ENCODE results near the gene FRS2. TPM values are rescaled to one million over a fixed set of nuclear protein-coding genes. Genes with fewer than 3 reads are reported as not detected.

Gene FRS2
- total and polyA plus RNA-seq, 4 donors: 5.0 to 44.5 (median 24.2) TPM

- intact Hi-C loops (cut with DNase I): no loop called here
These were observed 10.9 kb downstream of the FRS2 start for GRCh38 chr12:69481133-69481532.

GRCh38 chr12:69483700-69484099, 13.5 kb downstream of the FRS2 start:
- Histone ChIP-seq H3K36me3 (ENCODE audit: control insufficient read depth in 1 of 2, insufficient read depth in 2 of 2, low read length in 1 of 2) (peaks cover 0 to 3% of the 10 kb centered on the region in 2 donors), H3K9me3 (ENCODE audit: control insufficient read depth, low read length) (no peaks in the 10 kb centered on the region), H3K4me3 (ENCODE audit: low read length in 2 of 2) (no peak overlapping the region), H3K4me1 (ENCODE audit: control insufficient read depth in 1 of 2, insufficient read depth in 2 of 2, low read length in 2 of 2) (peaks cover 2 to 3% of the 10 kb centered on the region in 2 donors), H3K27me3 (ENCODE audit: control insufficient read depth in 1 of 2, insufficient read depth in 2 of 2, low read length in 1 of 2) (no peaks in the 10 kb centered on the region), H3K27ac (ENCODE audit: low read depth in 1 of 2, low read length in 2 of 2) (no peak overlapping the region)
- 96 to 100% methylated on average over 1 of the region's 1 CpG for WGBS, 2 donors
- intact Hi-C loops (cut with DNase I): no loop called here
- no peak for ATAC-seq (ENCODE audit: low FRiP score)
- DNase-seq: no peak

More at GRCh38 chr12:69481133-69481532, 10.9 kb downstream of the FRS2 start:
- DNase-seq (no peak), ATAC-seq (ENCODE audit: low FRiP score) (no peak)
- Histone ChIP-seq H3K9me3 (ENCODE audit: control insufficient read depth, low read length) (no peaks in the 10 kb centered on the region), H3K36me3 (ENCODE audit: control insufficient read depth in 1 of 2, insufficient read depth in 2 of 2, low read length in 1 of 2) (no peaks in the 10 kb centered on the region), H3K4me1 (ENCODE audit: control insufficient read depth in 1 of 2, insufficient read depth in 2 of 2, low read length in 2 of 2) (peaks cover 2 to 3% of the 10 kb centered on the region in 2 donors), H3K4me3 (ENCODE audit: low read length in 2 of 2) (no peak overlapping the region), H3K27me3 (ENCODE audit: control insufficient read depth in 1 of 2, insufficient read depth in 2 of 2, low read length in 1 of 2) (no peaks in the 10 kb centered on the region), H3K27ac (ENCODE audit: low read depth in 1 of 2, low read length in 2 of 2) (no peak overlapping the region)

- peaks cover 2 to 3% of the 10 kb centered on the region in 2 donors for H3K4me1 ChIP-seq (ENCODE audit: control insufficient read depth in 1 of 2, insufficient read depth in 2 of 2, low read length in 2 of 2)
- no peak for ATAC-seq (ENCODE audit: low FRiP score)
- H3K4me3 ChIP-seq (ENCODE audit: low read length in 2 of 2): no peak overlapping the region
- intact Hi-C loops (cut with DNase I): no loop called here
- peaks cover 0 to 3% of the 10 kb centered on the region in 2 donors for H3K36me3 ChIP-seq (ENCODE audit: control insufficient read depth in 1 of 2, insufficient read depth in 2 of 2, low read length in 1 of 2)
- WGBS, 2 donors: 0 to 6% methylated on average over 2 of the region's 2 CpGs
- H3K27me3 ChIP-seq (ENCODE audit: control insufficient read depth in 1 of 2, insufficient read depth in 2 of 2, low read length in 1 of 2): no peaks in the 10 kb centered on the region
- H3K9me3 ChIP-seq (ENCODE audit: control insufficient read depth, low read length): no peaks in the 10 kb centered on the region
- H3K27ac ChIP-seq (ENCODE audit: low read depth in 1 of 2, low read length in 2 of 2): no peak overlapping the region
- no peak for DNase-seq
These were observed 14.2 kb downstream of the FRS2 start for GRCh38 chr12:69484428-69484827.

- 94 to 95% methylated on average over 14 of the region's 14 CpGs for WGBS, 2 donors
- intact Hi-C loops (cut with DNase I): no loop called here
- H3K27ac ChIP-seq (ENCODE audit: low read depth in 1 of 2, low read length in 2 of 2): no peak overlapping the region
- no peaks in the 10 kb centered on the region for H3K4me1 ChIP-seq (ENCODE audit: control insufficient read depth in 1 of 2, insufficient read depth in 2 of 2, low read length in 2 of 2)
- DNase-seq: no peak
- peaks cover 0 to 3% of the 10 kb centered on the region in 2 donors for H3K36me3 ChIP-seq (ENCODE audit: control insufficient read depth in 1 of 2, insufficient read depth in 2 of 2, low read length in 1 of 2)
- no peaks in the 10 kb centered on the region for H3K9me3 ChIP-seq (ENCODE audit: control insufficient read depth, low read length)
- H3K27me3 ChIP-seq (ENCODE audit: control insufficient read depth in 1 of 2, insufficient read depth in 2 of 2, low read length in 1 of 2): no peaks in the 10 kb centered on the region
- ATAC-seq (ENCODE audit: low FRiP score): no peak
- no peak overlapping the region for H3K4me3 ChIP-seq (ENCODE audit: low read length in 2 of 2)
These were observed 20.9 kb downstream of the FRS2 start for GRCh38 chr12:69490920-69491643.

- H3K36me3 ChIP-seq (ENCODE audit: control insufficient read depth in 1 of 2, insufficient read depth in 2 of 2, low read length in 1 of 2): no peaks in the 10 kb centered on the region
- 23 to 47% methylated on average over 2 of the region's 2 CpGs for WGBS, 2 donors
- H3K27me3 ChIP-seq (ENCODE audit: control insufficient read depth in 1 of 2, insufficient read depth in 2 of 2, low read length in 1 of 2): no peaks in the 10 kb centered on the region
- intact Hi-C loops (cut with DNase I): no loop called here
- ATAC-seq (ENCODE audit: low FRiP score) (no peak), DNase-seq (no peak)
- no peaks in the 10 kb centered on the region for H3K9me3 ChIP-seq (ENCODE audit: control insufficient read depth, low read length)
- peaks cover 2 to 4% of the 10 kb centered on the region in 2 donors for H3K4me1 ChIP-seq (ENCODE audit: control insufficient read depth in 1 of 2, insufficient read depth in 2 of 2, low read length in 2 of 2)
- H3K27ac ChIP-seq (ENCODE audit: low read depth in 1 of 2, low read length in 2 of 2): no peak overlapping the region
- no peak overlapping the region for H3K4me3 ChIP-seq (ENCODE audit: low read length in 2 of 2)
These were observed 22.6 kb downstream of the FRS2 start for GRCh38 chr12:69492739-69493138.

- no peak for DNase-seq
- H3K4me1 ChIP-seq (ENCODE audit: control insufficient read depth in 1 of 2, insufficient read depth in 2 of 2, low read length in 2 of 2): peaks cover 4 to 5% of the 10 kb centered on the region in 2 donors
- 38 to 42% methylated on average over 3 of the region's 3 CpGs for WGBS, 2 donors
These were observed 24.9 kb downstream of the FRS2 start for GRCh38 chr12:69495071-69495470.

GRCh38 chr12:69497308-69498026, 27.3 kb downstream of the FRS2 start:
- ATAC-seq (ENCODE audit: low FRiP score) (no peak), DNase-seq (no peak)
- intact Hi-C loops (cut with DNase I): no loop called here
- H3K36me3 ChIP-seq (ENCODE audit: control insufficient read depth in 1 of 2, insufficient read depth in 2 of 2, low read length in 1 of 2): no peaks in the 10 kb centered on the region
- H3K9me3 ChIP-seq (ENCODE audit: control insufficient read depth, low read length): no peaks in the 10 kb centered on the region
- H3K4me3 ChIP-seq (ENCODE audit: low read length in 2 of 2): peak overlapping the region in 1 of 2 donors; percentile 34
- H3K27ac ChIP-seq (ENCODE audit: low read depth in 1 of 2, low read length in 2 of 2): no peak overlapping the region
- peaks cover 4 to 5% of the 10 kb centered on the region in 2 donors for H3K4me1 ChIP-seq (ENCODE audit: control insufficient read depth in 1 of 2, insufficient read depth in 2 of 2, low read length in 2 of 2)
- 35 to 37% methylated on average over 4 of the region's 4 CpGs for WGBS, 2 donors
- no peaks in the 10 kb centered on the region for H3K27me3 ChIP-seq (ENCODE audit: control insufficient read depth in 1 of 2, insufficient read depth in 2 of 2, low read length in 1 of 2)

More at GRCh38 chr12:69495071-69495470, 24.9 kb downstream of the FRS2 start:
- intact Hi-C loops (cut with DNase I): no loop called here
- H3K9me3 ChIP-seq (ENCODE audit: control insufficient read depth, low read length): no peaks in the 10 kb centered on the region
- no peak overlapping the region for H3K4me3 ChIP-seq (ENCODE audit: low read length in 2 of 2)
- no peaks in the 10 kb centered on the region for H3K27me3 ChIP-seq (ENCODE audit: control insufficient read depth in 1 of 2, insufficient read depth in 2 of 2, low read length in 1 of 2)
- H3K27ac ChIP-seq (ENCODE audit: low read depth in 1 of 2, low read length in 2 of 2): no peak overlapping the region
- no peaks in the 10 kb centered on the region for H3K36me3 ChIP-seq (ENCODE audit: control insufficient read depth in 1 of 2, insufficient read depth in 2 of 2, low read length in 1 of 2)
- ATAC-seq (ENCODE audit: low FRiP score): no peak

GRCh38 chr12:69500631-69501030, 30.4 kb downstream of the FRS2 start:
- DNase-seq (no peak), ATAC-seq (ENCODE audit: low FRiP score) (no peak)
- Histone ChIP-seq H3K9me3 (ENCODE audit: control insufficient read depth, low read length) (no peaks in the 10 kb centered on the region), H3K27ac (ENCODE audit: low read depth in 1 of 2, low read length in 2 of 2) (no peak overlapping the region), H3K4me1 (ENCODE audit: control insufficient read depth in 1 of 2, insufficient read depth in 2 of 2, low read length in 2 of 2) (peaks cover 5 to 16% of the 10 kb centered on the region in 2 donors), H3K27me3 (ENCODE audit: control insufficient read depth in 1 of 2, insufficient read depth in 2 of 2, low read length in 1 of 2) (no peaks in the 10 kb centered on the region), H3K36me3 (ENCODE audit: control insufficient read depth in 1 of 2, insufficient read depth in 2 of 2, low read length in 1 of 2) (peaks cover 0 to 2% of the 10 kb centered on the region in 2 donors), H3K4me3 (ENCODE audit: low read length in 2 of 2) (no peak overlapping the region)
- 47 to 51% methylated on average over 1 of the region's 1 CpG for WGBS, 2 donors
- intact Hi-C loops (cut with DNase I): no loop called here

Measured in aorta (tissue), 5 donors.